ENCODE data around the gene TCOF1.

- TF ChIP-seq CTCF (IDR thresholded peaks at IDR 0.05): no peak
- TF ChIP-seq EZH2 (IDR thresholded peaks at IDR 0.05; ENCODE audit: borderline replicate concordance, insufficient read depth, low read depth, low read length, poor library complexity, severe bottlenecking): no peak
Measured at GRCh38 chr5:150368526-150368925, 11.0 kb downstream of the TCOF1 start.
